Activated naive CD8-positive, alpha-beta T cell treated with anti-CD3 and anti-CD28 coated beads for 36 hours (primary cell): ENCODE results near the gene EPS15. TPM values are rescaled to one million over a fixed set of nuclear protein-coding genes. Genes with fewer than 3 reads are reported as not detected.
"Not testable (repeated sequence)": the region's sequence is repeated elsewhere in the genome, so short reads cannot be mapped to it uniquely, and the experiment has no call there.

Experiments
- DNase-seq: peaks from one replicate; pipeline ENCODE4 v3.0.0; 2021
- H3K27ac Mint-ChIP-seq: one replicate; pipeline ENCODE4 v1.8.0; 2022; ENCODE audit warnings: mild to moderate bottlenecking, moderate library complexity, mixed read lengths
- H3K27me3 Mint-ChIP-seq: one replicate; pipeline ENCODE4 v1.8.0; 2022; ENCODE audit warnings: mild to moderate bottlenecking, mixed read lengths
- H3K36me3 Mint-ChIP-seq: one replicate; pipeline ENCODE4 v1.8.0; 2021; ENCODE audit warnings: mild to moderate bottlenecking, mixed read lengths
- H3K4me1 Mint-ChIP-seq: one replicate; pipeline ENCODE4 v1.8.0; 2021; ENCODE audit warnings: mixed read lengths
- H3K4me3 Mint-ChIP-seq: one replicate; pipeline ENCODE4 v1.8.0; 2022; ENCODE audit warnings: mild to moderate bottlenecking, moderate library complexity, mixed read lengths
- H3K9me3 Mint-ChIP-seq: one replicate; pipeline ENCODE4 v1.8.0; 2022; ENCODE audit warnings: mixed read lengths
- total RNA-seq, 2 experiments: library from RNA; stranded (reverse); gene quantifications; one replicate each; pipeline ENCODE4 v1.2.3, GENCODE V29; 2021

Gene EPS15
- total RNA-seq, 2 experiments from 2014 or later, result 53.5 to 55.0 TPM

DNA sequence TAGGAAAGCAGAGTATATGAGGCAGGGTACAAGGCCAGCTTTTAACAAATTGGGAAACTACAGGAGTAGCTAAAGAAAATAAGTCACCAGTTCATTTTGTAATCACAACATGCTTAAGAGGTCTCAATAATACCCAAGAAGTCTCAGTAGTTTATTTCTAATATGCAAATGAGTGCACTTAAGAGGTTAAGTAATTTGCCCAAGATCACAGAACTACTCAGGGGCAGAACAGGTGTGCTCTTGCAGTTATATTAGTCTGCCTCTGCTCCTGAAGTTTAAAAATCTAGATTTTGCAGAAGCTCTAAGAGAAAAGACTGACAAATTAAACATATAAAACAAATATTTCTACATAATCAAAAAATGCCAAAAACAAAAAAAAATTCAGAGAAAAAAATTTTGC, 6.9 kb downstream of the EPS15 start:
- peaks cover 5% of the 10 kb centered on the region for H3K36me3 Mint-ChIP-seq
- H3K4me3 Mint-ChIP-seq, result no peak overlapping the region
- H3K27ac Mint-ChIP-seq, result no peak overlapping the region
- peaks cover 63% of the 10 kb centered on the region for H3K4me1 Mint-ChIP-seq
- no peaks in the 10 kb centered on the region for H3K27me3 Mint-ChIP-seq
- H3K9me3 Mint-ChIP-seq, result no peaks in the 10 kb centered on the region
- DNase-seq, result no peak

DNA sequence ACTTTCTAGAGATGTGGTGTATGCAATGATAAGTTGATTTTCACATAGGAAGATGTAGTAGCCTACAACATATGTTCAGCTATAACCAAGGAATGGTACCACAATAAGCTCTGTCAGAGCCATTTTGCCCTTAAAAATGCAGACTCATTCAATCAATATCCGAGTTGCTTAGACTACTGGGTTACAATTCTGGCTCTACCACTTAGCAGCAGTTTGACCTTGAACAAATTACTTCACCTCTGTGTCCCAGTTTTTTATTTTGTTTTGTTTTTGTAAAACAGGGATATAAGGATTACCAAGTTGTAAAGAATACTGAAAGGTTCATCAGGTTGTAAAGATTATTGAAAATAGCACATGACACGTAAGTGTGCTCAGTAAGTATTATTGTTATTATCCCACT, 9.3 kb downstream of the EPS15 start:
- no peaks in the 10 kb centered on the region for H3K27me3 Mint-ChIP-seq
- no peak for DNase-seq
- no peak overlapping the region for H3K4me3 Mint-ChIP-seq
- no peak overlapping the region for H3K27ac Mint-ChIP-seq
- no peaks in the 10 kb centered on the region for H3K9me3 Mint-ChIP-seq
- H3K36me3 Mint-ChIP-seq, result peaks cover 15% of the 10 kb centered on the region
- H3K4me1 Mint-ChIP-seq, result peaks cover 56% of the 10 kb centered on the region

DNA sequence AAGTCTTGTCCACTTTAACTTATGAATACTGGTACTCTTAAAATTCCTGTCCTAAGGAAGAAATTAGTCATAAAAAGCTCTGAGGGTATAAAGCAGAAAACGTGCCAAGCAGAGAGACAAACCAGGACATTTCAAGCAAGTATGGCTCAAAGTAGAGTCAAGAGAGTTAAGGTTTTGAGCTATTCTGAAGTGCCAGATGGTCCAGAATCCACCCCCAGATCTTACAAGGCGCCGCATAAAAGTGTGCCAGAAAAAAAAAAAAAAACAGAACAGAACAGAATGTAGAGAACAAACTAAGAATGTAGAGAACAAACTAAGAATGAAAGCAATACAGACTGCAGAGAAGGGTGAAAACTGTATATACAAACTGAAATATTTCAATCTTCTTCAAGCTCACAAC, 12.5 kb downstream of the EPS15 start:
- Mint-ChIP-seq H3K27ac (peak overlapping the region; percentile 78), H3K27me3 (no peaks in the 10 kb centered on the region), H3K4me3 (peak overlapping the region; percentile 22), H3K9me3 (peaks cover 1% of the 10 kb centered on the region), H3K36me3 (peaks cover 34% of the 10 kb centered on the region), H3K4me1 (peaks cover 49% of the 10 kb centered on the region)
- DNase-seq, result peak; percentile 13

DNA sequence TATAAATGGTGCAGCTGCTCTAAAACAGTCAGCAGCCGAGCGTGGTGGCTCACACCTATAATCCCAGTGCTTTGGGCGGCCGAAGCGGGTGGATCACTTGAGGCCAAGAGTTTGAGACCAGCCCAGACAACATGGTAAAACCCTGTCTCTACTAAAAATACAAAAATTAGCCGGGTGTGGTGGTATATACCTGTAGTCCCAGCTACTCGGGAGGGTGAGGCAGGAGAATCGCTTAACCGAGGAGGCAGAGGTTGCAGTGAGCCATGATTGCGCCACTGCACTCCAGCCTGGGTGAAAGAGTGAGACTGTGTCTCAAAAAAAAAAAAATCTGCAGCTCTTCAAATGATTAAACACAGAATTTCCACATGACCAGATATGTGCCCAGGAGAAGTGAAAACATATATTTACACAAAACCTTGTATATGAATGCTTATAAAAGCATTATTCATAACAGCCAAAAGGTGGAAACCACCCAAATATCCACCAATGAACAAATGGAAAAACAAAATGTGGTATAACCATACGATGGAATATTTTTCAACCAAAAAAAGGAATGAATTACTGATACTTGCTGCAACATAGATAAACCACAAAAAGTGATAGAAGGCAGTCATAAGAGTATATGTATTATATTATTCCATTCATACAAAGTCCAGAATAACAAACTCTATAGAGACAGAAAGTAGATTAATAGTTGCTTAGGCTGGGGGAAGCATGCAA, 14.1 kb downstream of the EPS15 start:
- peak; percentile 15 for DNase-seq
- H3K27ac Mint-ChIP-seq, result peak overlapping the region; percentile 79
- peaks cover 2% of the 10 kb centered on the region for H3K9me3 Mint-ChIP-seq
- H3K4me3 Mint-ChIP-seq, result no peak overlapping the region
- H3K27me3 Mint-ChIP-seq, result no peaks in the 10 kb centered on the region
- H3K36me3 Mint-ChIP-seq, result peaks cover 41% of the 10 kb centered on the region
- peaks cover 53% of the 10 kb centered on the region for H3K4me1 Mint-ChIP-seq

DNA sequence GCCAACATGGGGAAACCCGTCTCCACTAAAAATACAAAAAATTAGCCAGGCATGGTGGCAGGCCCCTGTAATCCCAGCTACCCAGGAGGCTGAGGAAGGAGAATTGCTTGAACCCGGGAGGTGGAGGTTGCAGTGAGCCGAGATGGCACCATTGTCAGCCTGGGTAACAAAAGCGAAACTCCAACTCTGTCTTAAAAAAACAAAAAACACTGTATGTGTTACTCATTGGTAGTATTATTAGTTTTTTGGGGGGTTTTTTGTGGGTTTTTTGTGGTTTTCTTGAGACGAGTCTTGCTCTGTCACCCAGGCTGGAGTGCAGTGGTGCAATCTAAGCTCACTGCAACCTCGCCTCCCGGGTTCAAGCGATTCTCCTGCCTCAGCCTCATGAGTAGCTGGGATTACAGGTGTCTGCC, 17.8 kb downstream of the EPS15 start:
- Mint-ChIP-seq H3K36me3 (peaks cover 60% of the 10 kb centered on the region), H3K4me1 (peaks cover 51% of the 10 kb centered on the region), H3K27ac (peak overlapping the region; percentile 71)
- not testable (repeated sequence) for H3K4me3 Mint-ChIP-seq, H3K27me3 Mint-ChIP-seq, H3K9me3 Mint-ChIP-seq
- peak; percentile 20 for DNase-seq

DNA sequence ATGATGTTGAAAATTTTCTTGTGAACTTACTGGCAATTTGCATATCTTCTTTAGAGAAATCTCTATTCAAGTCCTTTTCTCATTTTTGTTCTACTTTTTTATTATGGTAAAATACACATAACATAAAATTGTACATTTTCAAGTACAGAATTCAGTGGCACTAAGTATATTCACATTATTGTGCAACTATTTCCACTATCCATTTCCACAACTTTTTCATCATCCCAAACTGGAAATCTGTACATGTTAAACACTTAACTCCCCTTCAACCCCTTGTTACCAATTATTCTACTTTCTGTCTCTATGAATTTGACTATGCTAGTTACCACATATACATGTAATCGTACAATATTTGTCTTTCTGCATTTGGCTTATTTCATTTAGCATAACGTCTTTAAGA, 19.4 kb downstream of the EPS15 start:
- H3K27me3 Mint-ChIP-seq, result no peaks in the 10 kb centered on the region
- peaks cover 4% of the 10 kb centered on the region for H3K9me3 Mint-ChIP-seq
- H3K4me1 Mint-ChIP-seq, result peaks cover 48% of the 10 kb centered on the region
- peaks cover 53% of the 10 kb centered on the region for H3K36me3 Mint-ChIP-seq
- no peak overlapping the region for H3K27ac Mint-ChIP-seq
- H3K4me3 Mint-ChIP-seq, result no peak overlapping the region
- DNase-seq, result no peak

DNA sequence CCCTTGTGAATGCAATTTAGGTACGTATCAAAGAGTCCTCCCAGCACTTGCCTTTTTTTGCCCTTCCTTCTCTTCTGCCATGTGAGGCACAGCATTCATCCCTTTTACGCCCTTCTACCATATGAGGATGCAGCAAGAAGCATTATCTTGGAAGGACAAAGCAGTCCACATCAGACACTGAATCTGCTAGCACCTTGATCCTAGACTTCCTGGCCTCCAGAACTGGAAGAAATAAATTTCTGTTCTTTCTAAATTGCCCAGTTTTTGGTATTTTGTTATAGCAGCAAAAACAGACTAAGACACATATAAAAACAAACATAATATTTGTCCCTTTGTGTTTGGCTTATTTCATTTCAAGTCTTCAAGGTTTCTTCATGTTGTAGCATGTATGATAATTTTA, 20.1 kb downstream of the EPS15 start:
- Mint-ChIP-seq H3K27me3 (no peaks in the 10 kb centered on the region), H3K4me3 (no peak overlapping the region), H3K36me3 (peaks cover 53% of the 10 kb centered on the region), H3K9me3 (peaks cover 4% of the 10 kb centered on the region), H3K4me1 (peaks cover 51% of the 10 kb centered on the region), H3K27ac (no peak overlapping the region)
- no peak for DNase-seq

DNA sequence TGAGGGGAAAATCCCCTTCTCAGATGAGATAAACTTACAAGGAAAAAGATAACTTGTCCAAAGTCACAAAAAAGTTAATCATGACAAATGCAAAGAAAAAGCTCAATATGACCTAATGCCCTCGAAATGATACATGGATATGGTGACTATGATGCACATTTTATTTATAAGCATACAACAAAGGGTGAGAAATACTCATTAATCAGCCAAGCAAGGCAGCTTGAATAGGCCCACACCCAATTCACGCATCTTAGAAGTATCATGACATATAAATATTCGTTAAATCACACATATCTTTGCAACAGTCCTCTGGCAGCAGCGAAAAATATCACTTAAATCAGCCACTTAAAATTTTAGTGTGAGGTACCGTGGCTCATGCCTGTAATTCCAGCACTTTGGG, 21.7 kb downstream of the EPS15 start:
- H3K36me3 Mint-ChIP-seq, result peaks cover 42% of the 10 kb centered on the region
- H3K4me1 Mint-ChIP-seq, result peaks cover 54% of the 10 kb centered on the region
- H3K27me3 Mint-ChIP-seq, result no peaks in the 10 kb centered on the region
- no peak overlapping the region for H3K4me3 Mint-ChIP-seq
- no peak overlapping the region for H3K27ac Mint-ChIP-seq
- DNase-seq, result no peak
- peaks cover 6% of the 10 kb centered on the region for H3K9me3 Mint-ChIP-seq

DNA sequence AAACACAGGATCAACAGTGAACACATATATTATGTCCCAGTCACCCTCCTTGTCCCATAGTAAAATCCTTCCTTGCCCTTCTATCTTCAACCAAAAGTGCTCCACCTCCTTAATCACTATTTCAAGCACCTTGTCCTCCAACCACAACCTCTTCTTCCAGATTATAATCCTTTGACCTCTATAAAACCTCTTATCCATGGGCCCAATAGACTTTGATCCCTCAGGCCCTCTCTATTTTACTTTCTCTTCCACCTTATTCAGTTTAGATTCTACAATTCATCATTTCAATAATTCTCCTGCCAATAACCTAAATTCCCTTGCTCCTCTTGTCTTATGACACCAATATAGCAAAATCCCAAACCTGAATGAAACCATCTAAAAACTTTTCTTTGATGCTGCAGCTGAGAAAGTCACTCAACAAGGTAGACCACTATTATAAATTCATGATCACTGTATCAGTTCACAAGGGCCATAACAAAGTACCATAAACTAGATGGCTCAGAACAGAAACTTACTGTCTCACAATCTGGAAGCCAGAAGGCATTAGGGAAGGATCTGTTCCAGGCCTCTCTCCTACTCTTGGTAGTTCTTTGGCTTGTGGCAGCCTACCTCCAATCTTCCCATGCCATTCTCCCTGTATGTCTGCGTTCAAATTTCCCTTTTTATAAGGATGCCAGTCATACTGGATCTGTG, 24.8 kb downstream of the EPS15 start:
- no peak for DNase-seq
- no peak overlapping the region for H3K4me3 Mint-ChIP-seq
- H3K9me3 Mint-ChIP-seq, result peaks cover 3% of the 10 kb centered on the region
- no peaks in the 10 kb centered on the region for H3K27me3 Mint-ChIP-seq
- no peak overlapping the region for H3K27ac Mint-ChIP-seq
- peaks cover 56% of the 10 kb centered on the region for H3K4me1 Mint-ChIP-seq
- H3K36me3 Mint-ChIP-seq, result peaks cover 27% of the 10 kb centered on the region

DNA sequence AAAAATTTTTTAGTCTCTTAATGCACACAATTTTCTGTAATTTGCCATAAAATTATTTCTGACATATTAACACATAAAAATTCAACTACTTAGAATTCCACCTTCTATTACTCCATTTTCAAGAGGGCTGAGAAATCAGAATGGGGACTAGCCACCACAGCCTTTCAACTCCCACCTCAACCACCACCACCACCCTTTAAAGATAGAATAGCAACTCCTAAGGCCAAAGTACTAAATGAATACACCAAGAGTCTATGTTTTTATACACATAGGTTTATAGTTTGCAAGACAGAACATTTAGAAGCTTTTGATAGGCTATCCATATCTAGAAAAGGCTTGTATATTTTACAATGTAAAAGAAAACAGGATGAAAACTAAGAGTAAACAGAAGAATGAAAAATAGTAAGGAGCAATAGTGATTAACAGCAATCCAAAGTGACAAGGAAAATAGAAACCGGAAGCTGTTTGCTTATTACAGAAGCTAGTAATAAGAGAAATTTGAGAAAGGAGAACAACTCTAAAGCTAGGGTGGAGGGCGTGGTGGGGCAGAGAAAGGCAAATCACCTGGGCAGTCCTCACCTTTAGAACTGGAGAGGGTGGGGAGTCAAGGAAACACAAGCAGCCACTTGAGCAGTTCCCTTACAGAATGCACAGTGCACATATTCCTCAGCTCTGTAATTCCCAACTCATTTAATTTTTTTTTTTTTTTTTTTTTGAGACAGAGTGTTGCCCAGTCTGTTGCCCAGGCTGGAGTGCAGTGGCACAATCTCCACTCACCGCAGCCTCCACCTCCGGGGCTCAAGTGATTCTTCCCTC, 27.7 kb downstream of the EPS15 start:
- Mint-ChIP-seq H3K4me1 (peaks cover 49% of the 10 kb centered on the region), H3K4me3 (no peak overlapping the region), H3K27ac (peak overlapping the region; percentile 35), H3K9me3 (peaks cover 3% of the 10 kb centered on the region), H3K27me3 (no peaks in the 10 kb centered on the region), H3K36me3 (peaks cover 10% of the 10 kb centered on the region)
- DNase-seq, result no peak

DNA sequence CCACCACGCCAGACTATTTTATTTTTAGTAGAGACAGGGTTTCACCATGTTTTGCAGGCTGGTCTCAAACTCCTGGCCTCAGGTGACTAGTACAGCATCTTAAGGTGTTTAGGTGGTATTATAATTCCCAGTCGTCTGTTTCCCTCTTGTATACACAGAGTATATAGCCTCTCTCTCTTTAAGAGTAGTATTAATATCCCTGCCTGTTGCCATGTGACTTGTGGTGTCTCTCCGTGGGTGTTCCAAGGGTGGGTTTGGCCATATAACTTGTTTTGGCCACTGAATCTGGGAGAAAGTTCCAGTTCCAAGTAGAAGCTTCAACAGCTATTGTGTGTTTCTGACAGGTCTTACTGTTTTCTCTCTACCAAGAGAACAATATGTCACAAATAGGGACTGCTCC, 29.6 kb downstream of the EPS15 start:
- H3K27ac Mint-ChIP-seq, result no peak overlapping the region

DNA sequence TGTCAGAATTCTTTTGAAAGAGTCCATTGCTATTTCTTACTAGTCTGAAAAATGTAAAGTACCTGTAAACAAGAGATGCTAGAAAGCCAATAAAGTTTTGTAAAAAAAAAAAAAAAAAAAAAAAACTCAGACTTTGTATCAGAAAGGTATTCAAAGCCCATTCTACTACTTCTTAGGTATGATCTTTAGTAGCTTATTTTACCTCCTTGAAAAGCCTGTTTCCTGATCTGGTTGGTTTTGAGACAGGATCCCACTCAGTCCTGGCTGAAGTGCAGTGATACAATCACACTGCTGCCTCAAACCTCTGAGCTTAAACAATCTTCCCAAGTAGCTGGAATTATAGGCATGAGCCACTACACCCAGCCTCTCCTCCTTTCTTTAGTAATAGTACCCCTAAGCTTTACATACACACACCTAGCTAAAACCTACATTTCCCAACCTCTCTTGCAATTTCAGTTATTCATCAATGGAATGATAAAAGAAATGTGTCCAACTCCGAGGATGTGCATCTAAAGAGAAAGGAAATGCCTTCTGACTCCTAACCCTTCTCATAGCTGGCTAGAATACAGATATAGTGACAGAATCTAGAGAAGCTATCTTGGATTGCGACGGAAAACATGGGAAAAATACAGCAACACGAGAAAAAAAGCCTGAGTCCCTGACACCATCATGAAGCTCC, 30.6 kb downstream of the EPS15 start:
- H3K27ac Mint-ChIP-seq, result no peak overlapping the region
- H3K4me1 Mint-ChIP-seq, result peaks cover 35% of the 10 kb centered on the region
- H3K9me3 Mint-ChIP-seq, result no peaks in the 10 kb centered on the region
- peaks cover 7% of the 10 kb centered on the region for H3K36me3 Mint-ChIP-seq
- DNase-seq, result no peak
- no peak overlapping the region for H3K4me3 Mint-ChIP-seq
- no peaks in the 10 kb centered on the region for H3K27me3 Mint-ChIP-seq

More for the DNA sequence above, 29.6 kb downstream of the EPS15 start:
- peaks cover 12% of the 10 kb centered on the region for H3K36me3 Mint-ChIP-seq
- H3K9me3 Mint-ChIP-seq, result peaks cover 3% of the 10 kb centered on the region
- DNase-seq, result no peak
- no peak overlapping the region for H3K4me3 Mint-ChIP-seq
- no peaks in the 10 kb centered on the region for H3K27me3 Mint-ChIP-seq
- peaks cover 41% of the 10 kb centered on the region for H3K4me1 Mint-ChIP-seq

DNA sequence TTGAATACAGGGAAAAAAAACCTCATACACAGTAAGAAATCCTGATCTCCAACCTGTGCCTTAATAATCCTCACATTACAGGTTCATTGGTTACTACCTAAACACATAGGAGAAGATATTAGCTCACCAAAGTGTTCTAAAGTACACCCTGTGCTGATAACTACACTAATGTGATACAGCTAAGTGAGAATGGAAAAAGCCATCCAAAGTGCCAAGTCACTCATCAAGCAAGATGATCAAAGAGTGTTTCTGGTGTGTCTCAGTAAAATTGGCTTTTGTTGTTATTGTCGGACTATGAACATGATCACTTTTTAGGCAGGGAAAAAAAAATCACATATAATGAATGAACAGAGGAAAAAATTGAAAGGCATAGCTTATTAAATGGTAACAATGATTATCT, 31.4 kb downstream of the EPS15 start:
- peaks cover 7% of the 10 kb centered on the region for H3K36me3 Mint-ChIP-seq
- no peak overlapping the region for H3K27ac Mint-ChIP-seq
- no peak overlapping the region for H3K4me3 Mint-ChIP-seq
- no peaks in the 10 kb centered on the region for H3K27me3 Mint-ChIP-seq
- H3K4me1 Mint-ChIP-seq, result peaks cover 34% of the 10 kb centered on the region
- no peak for DNase-seq
- no peaks in the 10 kb centered on the region for H3K9me3 Mint-ChIP-seq

DNA sequence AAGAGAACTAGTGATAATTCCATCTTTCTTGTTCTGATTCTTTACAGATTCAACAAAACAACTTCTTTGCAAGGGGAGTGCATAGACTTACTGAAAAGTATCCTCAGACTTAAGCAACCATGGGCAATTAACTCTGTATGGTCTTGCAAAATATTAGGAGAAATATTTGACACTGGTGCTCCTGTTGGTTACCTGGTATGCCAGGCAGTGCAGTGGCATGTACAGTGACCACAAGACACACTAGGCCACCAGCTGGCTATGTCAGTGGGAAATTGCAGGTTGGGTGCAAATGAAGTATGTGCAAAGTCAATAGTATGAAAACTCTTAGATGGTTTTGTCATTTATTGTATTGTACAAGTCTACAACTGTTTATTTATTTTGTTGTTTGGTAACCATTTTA, 34.5 kb downstream of the EPS15 start:
- H3K9me3 Mint-ChIP-seq, result no peaks in the 10 kb centered on the region
- peaks cover 24% of the 10 kb centered on the region for H3K36me3 Mint-ChIP-seq
- peaks cover 14% of the 10 kb centered on the region for H3K4me1 Mint-ChIP-seq
- H3K4me3 Mint-ChIP-seq, result no peak overlapping the region
- no peak for DNase-seq
- no peaks in the 10 kb centered on the region for H3K27me3 Mint-ChIP-seq
- H3K27ac Mint-ChIP-seq, result no peak overlapping the region

DNA sequence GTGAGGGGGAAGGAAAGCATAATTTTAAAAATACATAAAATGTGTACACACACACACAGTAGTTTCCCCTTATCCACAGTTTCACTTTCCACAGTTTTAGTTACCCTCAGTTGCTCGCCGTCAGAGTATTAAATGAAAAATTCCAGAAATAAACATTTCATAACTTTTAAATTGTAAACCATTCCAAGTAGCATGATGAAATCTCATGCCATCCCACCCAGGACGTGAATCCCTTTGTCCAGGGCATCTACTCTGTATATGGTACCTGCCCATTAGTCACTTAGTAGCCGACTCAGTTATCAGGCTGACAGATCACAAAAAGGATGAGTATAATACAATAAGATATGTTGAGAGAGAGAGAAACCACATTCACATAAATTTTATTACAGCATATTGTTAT, 36.2 kb downstream of the EPS15 start:
- H3K27me3 Mint-ChIP-seq, result no peaks in the 10 kb centered on the region
- no peak overlapping the region for H3K27ac Mint-ChIP-seq
- peaks cover 4% of the 10 kb centered on the region for H3K9me3 Mint-ChIP-seq
- H3K36me3 Mint-ChIP-seq, result peaks cover 33% of the 10 kb centered on the region
- no peak for DNase-seq
- no peak overlapping the region for H3K4me3 Mint-ChIP-seq
- peaks cover 12% of the 10 kb centered on the region for H3K4me1 Mint-ChIP-seq
